Body of pancreas (tissue), 4 donors: Measurements from ENCODE around the gene STARD8. TPM values are rescaled to one million over a fixed set of nuclear protein-coding genes. Genes with fewer than 3 reads are reported as not detected.
"Not testable (repeated sequence)": the region's sequence is repeated elsewhere in the genome, so short reads cannot be mapped to it uniquely, and the experiment has no call there.

ENCODE experiments used
- ATAC-seq: fragments of 150-250 bp; one replicate; pipeline ENCODE4 v1.9.1; 2016
- DNase-seq, 4 donors: peaks; one replicate each; pipeline ENCODE4 v3.0.0-alpha.2; 2019
- H3K27ac ChIP-seq, 4 donors: fragments of 200-600 bp; sonication (generic); 1 replicate in 3 of 4; 2 replicates in 1 of 4; pipeline versions ENCODE4 v1.5.1 to v1.6.1; 2016 to 2019; ENCODE audit warnings: mild to moderate bottlenecking in 1 of 4, mixed read lengths in 1 of 4, moderate library complexity in 1 of 4
- H3K27me3 ChIP-seq, 2 donors: fragments of 200-600 bp; sonication (generic); one replicate each; pipeline ENCODE4 v1.6.0; 2016; ENCODE audit warnings: mild to moderate bottlenecking in 1 of 2
- H3K36me3 ChIP-seq, 2 donors: fragments of 200-600 bp; sonication (generic); replicated peaks in 1 of 2; 2 replicates each; pipeline ENCODE4 v1.5.1; 2016; ENCODE audit warnings: low read depth in 2 of 2; ENCODE audit not compliant: insufficient read depth in 1 of 2
- H3K4me1 ChIP-seq: fragments of 200-600 bp; sonication (generic); one replicate; pipeline ENCODE4 v1.6.0; 2016
- H3K4me3 ChIP-seq, 2 donors: fragments of 200-600 bp; sonication (generic); 1 replicate in 1 of 2; 2 replicates in 1 of 2; pipeline ENCODE4 v1.5.1; 2016 to 2019
- H3K9me3 ChIP-seq, 3 donors: fragments of 200-600 bp; sonication (generic); 1 replicate in 2 of 3; 2 replicates in 1 of 3; pipeline ENCODE4 v1.5.1; 2016
- CTCF ChIP-seq, 7 experiments: fragments of 450-650 bp in 4 of 7; fragments of 200-600 bp in 3 of 7; sonication (generic) in 3 of 7; IDR thresholded peaks; one replicate each; pipeline ENCODE4 v1.5.1; 2016 to 2019; ENCODE audit warnings: antibody characterized with exemption in 7 of 7
- POLR2A ChIP-seq, 3 donors: fragments of 450-650 bp; IDR thresholded peaks; one replicate each; pipeline ENCODE4 v1.6.1; 2016; ENCODE audit warnings: antibody characterized with exemption in 3 of 3, mild to moderate bottlenecking in 2 of 3
- WGBS, 2 donors: methylation state at CpG; one replicate each; pipeline ENCODE4 v1.1.5; 2017; 5-methylcytosine and 5-hydroxymethylcytosine counted together
- intact Hi-C: fragments of 100-400 bp; cut with DNase I; formaldehyde crosslinking; loops from one replicate; pipeline ENCODE4 v1.15.1; 2023
- total RNA-seq, 2 donors: library from RNA; depleted of rRNA; stranded (reverse); fragments of >200 nt; gene quantifications; one replicate each; pipeline ENCODE4 v1.1.0, GENCODE V29; 2016

STARD8 gene
- total RNA-seq, 2 donors from 2014 or later, result 6.0 to 9.6 TPM

- DNase-seq, result no peak
- no peak for TF ChIP-seq CTCF (IDR thresholded peaks at IDR 0.05)
- TF ChIP-seq POLR2A (IDR thresholded peaks at IDR 0.05), result no peak
- Histone ChIP-seq H3K4me3 (no peak overlapping the region), H3K36me3 (no peaks in the 10 kb centered on the region), H3K27me3 (no peaks in the 10 kb centered on the region), H3K9me3 (no peaks in the 10 kb centered on the region), H3K27ac (no peak overlapping the region), H3K4me1 (no peaks in the 10 kb centered on the region)
- intact Hi-C loops, result no loop called here
- ATAC-seq, result no peak
- 52 to 54% methylated on average over 2 of the region's 2 CpGs for WGBS, 2 donors
Measured at GRCh38 chrX:68731254-68731653, 83.8 kb downstream of the STARD8 start.

- peak; percentile 57 to 74 (median 63) for DNase-seq
- TF ChIP-seq CTCF (IDR thresholded peaks at IDR 0.05), result peak; percentile 46 to 76 (median 59)
- TF ChIP-seq POLR2A (IDR thresholded peaks at IDR 0.05), result no peak
- H3K27me3 ChIP-seq, result no peaks in the 10 kb centered on the region
- H3K27ac ChIP-seq, result no peak overlapping the region
- H3K4me3 ChIP-seq, result no peak overlapping the region
- peak; percentile 47 for ATAC-seq
- H3K36me3 ChIP-seq, result no peaks in the 10 kb centered on the region
- no peaks in the 10 kb centered on the region for H3K9me3 ChIP-seq
- 8 to 12% methylated on average over 4 of the region's 4 CpGs for WGBS, 2 donors
- intact Hi-C loops, result no loop called here
- H3K4me1 ChIP-seq, result no peaks in the 10 kb centered on the region
Measured at GRCh38 chrX:68732906-68733493, 85.5 kb downstream of the STARD8 start.

GRCh38 chrX:68735266-68735665 is 87.8 kb downstream of the STARD8 start:
- Histone ChIP-seq H3K27me3 (no peaks in the 10 kb centered on the region), H3K27ac (no peak overlapping the region), H3K36me3 (no peaks in the 10 kb centered on the region), H3K4me1 (no peaks in the 10 kb centered on the region), H3K9me3 (no peaks in the 10 kb centered on the region), H3K4me3 (no peak overlapping the region)
- ATAC-seq (no peak), DNase-seq (no peak)
- 8 to 16% methylated on average over 1 of the region's 1 CpG for WGBS, 2 donors
- TF ChIP-seq POLR2A (IDR thresholded peaks at IDR 0.05), result no peak
- no peak for TF ChIP-seq CTCF (IDR thresholded peaks at IDR 0.05)
- intact Hi-C loops, result no loop called here

DNA sequence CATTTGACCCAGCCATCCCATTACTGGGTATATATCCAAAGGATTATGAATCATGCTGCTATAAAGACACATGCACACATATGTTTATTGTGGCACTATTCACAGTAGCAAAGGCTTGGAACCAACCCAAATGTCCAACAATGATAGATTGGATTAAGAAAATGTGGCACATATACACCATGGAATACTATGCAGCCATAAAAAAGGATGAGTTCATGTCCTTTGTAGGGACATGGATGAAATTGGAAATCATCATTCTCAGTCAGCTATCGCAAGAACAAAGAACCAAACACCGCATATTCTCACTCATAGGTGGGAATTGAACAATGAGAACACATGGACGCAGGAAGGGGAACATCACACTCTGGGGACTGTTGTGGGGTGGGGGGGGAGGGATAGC is 94.4 kb downstream of the STARD8 start:
- H3K9me3 ChIP-seq, H3K4me3 ChIP-seq, H3K27ac ChIP-seq, H3K36me3 ChIP-seq, DNase-seq, H3K4me1 ChIP-seq, H3K27me3 ChIP-seq, ATAC-seq, intact Hi-C loops: not testable (repeated sequence)
- WGBS, 2 donors, result 87 to 90% methylated on average over 2 to 3 of the region's 3 CpGs

DNA sequence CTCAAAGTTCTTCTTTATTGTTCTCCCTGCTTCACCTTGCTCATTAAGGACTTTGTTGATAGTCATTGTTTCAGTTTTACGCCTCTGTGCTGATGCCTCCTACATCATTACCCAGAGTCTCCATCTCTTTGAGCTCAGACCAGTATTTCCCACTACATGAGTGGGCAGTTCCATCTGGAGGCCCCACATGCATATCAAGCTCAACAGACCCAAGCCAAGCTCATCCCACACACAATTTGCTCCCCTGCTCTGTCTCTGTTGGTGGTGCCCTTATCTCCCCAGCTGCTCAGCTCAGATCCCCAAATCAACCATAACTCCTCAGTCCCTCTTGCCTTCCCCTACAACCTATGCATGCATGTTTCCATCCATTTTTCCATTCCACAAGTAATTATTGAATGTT is 96.3 kb downstream of the STARD8 start:
- DNase-seq (no peak), ATAC-seq (no peak)
- Histone ChIP-seq H3K4me3 (no peak overlapping the region), H3K36me3 (no peaks in the 10 kb centered on the region), H3K27me3 (no peaks in the 10 kb centered on the region), H3K27ac (no peak overlapping the region), H3K9me3 (no peaks in the 10 kb centered on the region), H3K4me1 (no peaks in the 10 kb centered on the region)
- intact Hi-C loops, result no loop called here
- WGBS, 2 donors, result 75% methylated on average over 1 of the region's 1 CpG
- TF ChIP-seq POLR2A (IDR thresholded peaks at IDR 0.05) (no peak), CTCF (IDR thresholded peaks at IDR 0.05) (no peak)
